ENCODE data around the gene CERS6. TPM values are rescaled to one million over a fixed set of nuclear protein-coding genes. Genes with fewer than 3 reads are reported as not detected.

The CERS6 gene
- total RNA-seq, 1 experiment from 2014 or later: 8.3 TPM

- ChIA-PET CTCF (no interaction called here), POLR2A (ENCODE audit: unreplicated experiment) (no interaction called here)
- no TSS peak for BruUV-seq (replicated peaks)
- intact Hi-C loops (cut with micrococcal nuclease; ENCODE audit: unreplicated experiment): no loop called here
- peaks cover 11% of the 10 kb centered on the region; the same call in 1 of the 2 replicates for H3K79me2 ChIP-seq (ENCODE audit: low read depth)
- peak overlapping the region; percentile 15 for H3K4me2 ChIP-seq
- no peak overlapping the region for H3K4me3 ChIP-seq
- H3F3A ChIP-seq (ENCODE audit: insufficient read depth, low read depth): no peaks in the 10 kb centered on the region; the same call in 1 of the 2 replicates
- H3K9me3 ChIP-seq (ENCODE audit: insufficient read depth, low read depth): no peaks in the 10 kb centered on the region
- H3K4me1 ChIP-seq (replicated peaks; ENCODE audit: insufficient read depth): peaks cover 15% of the 10 kb centered on the region
- no peaks in the 10 kb centered on the region for H3K36me3 ChIP-seq (ENCODE audit: low read depth)
- no peak for TF ChIP-seq EZH2 (IDR thresholded peaks at IDR 0.05; ENCODE audit: low read depth)
- TF ChIP-seq, protein P1, sequence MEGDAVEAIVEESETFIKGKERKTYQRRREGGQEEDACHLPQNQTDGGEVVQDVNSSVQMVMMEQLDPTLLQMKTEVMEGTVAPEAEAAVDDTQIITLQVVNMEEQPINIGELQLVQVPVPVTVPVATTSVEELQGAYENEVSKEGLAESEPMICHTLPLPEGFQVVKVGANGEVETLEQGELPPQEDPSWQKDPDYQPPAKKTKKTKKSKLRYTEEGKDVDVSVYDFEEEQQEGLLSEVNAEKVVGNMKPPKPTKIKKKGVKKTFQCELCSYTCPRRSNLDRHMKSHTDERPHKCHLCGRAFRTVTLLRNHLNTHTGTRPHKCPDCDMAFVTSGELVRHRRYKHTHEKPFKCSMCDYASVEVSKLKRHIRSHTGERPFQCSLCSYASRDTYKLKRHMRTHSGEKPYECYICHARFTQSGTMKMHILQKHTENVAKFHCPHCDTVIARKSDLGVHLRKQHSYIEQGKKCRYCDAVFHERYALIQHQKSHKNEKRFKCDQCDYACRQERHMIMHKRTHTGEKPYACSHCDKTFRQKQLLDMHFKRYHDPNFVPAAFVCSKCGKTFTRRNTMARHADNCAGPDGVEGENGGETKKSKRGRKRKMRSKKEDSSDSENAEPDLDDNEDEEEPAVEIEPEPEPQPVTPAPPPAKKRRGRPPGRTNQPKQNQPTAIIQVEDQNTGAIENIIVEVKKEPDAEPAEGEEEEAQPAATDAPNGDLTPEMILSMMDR (conservative IDR thresholded peaks at IDR 0.05): no peak
- no peaks in the 10 kb centered on the region for H3K9me2 ChIP-seq (ENCODE audit: insufficient read depth)
- H3K27ac ChIP-seq: peak overlapping the region; percentile 7; the same call in 1 of the 2 replicates
- DNase-seq: no peak
- H4K20me1 ChIP-seq (ENCODE audit: insufficient read depth): no peaks in the 10 kb centered on the region
- no peak overlapping the region for H2AFZ ChIP-seq
- H3K27me3 ChIP-seq (ENCODE audit: insufficient read depth, low read depth): no peaks in the 10 kb centered on the region
Measured at GRCh38 chr2:168466834-168467565, 10.9 kb downstream of the CERS6 start.

DNA sequence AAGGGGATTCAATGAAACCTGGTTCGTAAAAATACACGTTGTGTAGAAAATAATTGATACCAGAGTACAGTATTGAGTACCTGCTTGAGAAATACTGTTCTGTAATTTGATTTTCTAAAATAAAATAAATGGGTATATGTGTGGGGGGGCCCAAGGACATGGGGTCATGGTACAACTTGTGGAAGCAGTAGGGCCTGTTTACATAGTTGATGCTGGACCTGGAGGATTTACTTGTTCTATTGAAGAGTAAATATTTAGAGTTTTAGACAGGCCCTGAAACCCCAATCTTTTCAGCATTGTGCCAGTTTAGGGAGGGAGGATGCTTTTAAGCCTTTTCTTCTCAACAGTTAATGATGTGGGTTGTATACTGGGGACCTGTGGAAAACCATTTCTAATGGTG, 11.7 kb downstream of the CERS6 start:
- Histone ChIP-seq H3F3A (ENCODE audit: insufficient read depth, low read depth) (no peaks in the 10 kb centered on the region; the same call in 1 of the 2 replicates), H3K79me2 (ENCODE audit: low read depth) (peaks cover 6% of the 10 kb centered on the region; the same call in 1 of the 2 replicates), H3K4me3 (no peak overlapping the region), H4K20me1 (ENCODE audit: insufficient read depth) (no peaks in the 10 kb centered on the region), H3K4me1 (replicated peaks; ENCODE audit: insufficient read depth) (peaks cover 15% of the 10 kb centered on the region), H3K9me2 (ENCODE audit: insufficient read depth) (no peaks in the 10 kb centered on the region), H3K9me3 (ENCODE audit: insufficient read depth, low read depth) (no peaks in the 10 kb centered on the region), H3K27ac (no peak overlapping the region), H3K4me2 (no peak overlapping the region), H3K36me3 (ENCODE audit: low read depth) (no peaks in the 10 kb centered on the region), H2AFZ (no peak overlapping the region), H3K27me3 (ENCODE audit: insufficient read depth, low read depth) (no peaks in the 10 kb centered on the region)
- intact Hi-C loops (cut with micrococcal nuclease; ENCODE audit: unreplicated experiment): no loop called here
- BruUV-seq (replicated peaks): no TSS peak
- ChIA-PET POLR2A (ENCODE audit: unreplicated experiment) (no interaction called here), CTCF (no interaction called here)
- TF ChIP-seq, protein P1 (conservative IDR thresholded peaks at IDR 0.05): no peak
- TF ChIP-seq EZH2 (IDR thresholded peaks at IDR 0.05; ENCODE audit: low read depth): no peak
- no peak for DNase-seq

DNA sequence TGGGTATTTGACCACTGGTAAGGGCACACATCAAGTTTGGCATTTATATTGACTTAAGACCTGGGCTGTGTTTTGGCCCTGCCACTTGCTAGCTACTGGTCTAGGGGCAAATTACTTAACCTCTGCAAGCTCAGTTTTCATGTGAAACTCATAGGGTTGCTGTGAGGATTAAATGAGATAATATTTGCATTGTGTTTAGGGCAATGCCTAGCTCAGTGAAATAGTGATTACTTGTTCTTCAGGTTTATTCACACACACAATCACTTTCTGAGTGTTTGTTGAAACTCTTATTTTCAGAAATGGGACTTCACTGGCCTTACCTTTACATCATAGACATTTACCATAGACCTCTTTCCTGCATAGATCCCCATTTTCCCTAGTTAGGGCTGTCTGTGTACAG, 12.3 kb downstream of the CERS6 start:
- Histone ChIP-seq H3K9me3 (ENCODE audit: insufficient read depth, low read depth) (no peaks in the 10 kb centered on the region), H4K20me1 (ENCODE audit: insufficient read depth) (no peaks in the 10 kb centered on the region), H3K79me2 (ENCODE audit: low read depth) (0 out of 2 replicates have a peak, but pooled peaks cover 4% of the 10 kb centered on the region), H3K4me2 (no peak overlapping the region), H3K4me1 (replicated peaks; ENCODE audit: insufficient read depth) (peaks cover 15% of the 10 kb centered on the region), H3K4me3 (no peak overlapping the region), H2AFZ (no peak overlapping the region), H3K27ac (no peak overlapping the region), H3F3A (ENCODE audit: insufficient read depth, low read depth) (no peaks in the 10 kb centered on the region; the same call in 1 of the 2 replicates), H3K27me3 (ENCODE audit: insufficient read depth, low read depth) (no peaks in the 10 kb centered on the region), H3K9me2 (ENCODE audit: insufficient read depth) (no peaks in the 10 kb centered on the region), H3K36me3 (ENCODE audit: low read depth) (no peaks in the 10 kb centered on the region)
- CTCF ChIA-PET: no interaction called here
- TF ChIP-seq, protein P1 (conservative IDR thresholded peaks at IDR 0.05): no peak
- TF ChIP-seq EZH2 (IDR thresholded peaks at IDR 0.05; ENCODE audit: low read depth): no peak
- no TSS peak for BruUV-seq (replicated peaks)
- POLR2A ChIA-PET (ENCODE audit: unreplicated experiment): no interaction called here
- intact Hi-C loops (cut with micrococcal nuclease; ENCODE audit: unreplicated experiment): no loop called here
- no peak for DNase-seq
